Thyroid gland (tissue), 4 donors: ENCODE results near the gene ANKS1A. TPM values are rescaled to one million over a fixed set of nuclear protein-coding genes. Genes with fewer than 3 reads are reported as not detected.

Source experiments
- DNase-seq, 2 donors: peaks; one replicate each; pipeline ENCODE4 v3.0.0-alpha.2; 2019
- H3K27ac ChIP-seq, 3 donors: fragments of 200-600 bp; sonication (generic); 1 replicate in 2 of 3; 2 replicates in 1 of 3; pipeline ENCODE4 v1.5.1; 2016 to 2019; ENCODE audit warnings: mild to moderate bottlenecking in 1 of 3, moderate library complexity in 1 of 3
- H3K27me3 ChIP-seq: fragments of 200-600 bp; sonication (generic); one replicate; pipeline ENCODE4 v1.5.1; 2019
- H3K36me3 ChIP-seq, 2 donors: fragments of 200-600 bp; sonication (generic); one replicate each; pipeline ENCODE4 v1.5.1; 2016 to 2019
- H3K4me1 ChIP-seq, 2 donors: fragments of 200-600 bp; sonication (generic); one replicate each; pipeline ENCODE4 v1.5.1; 2017 to 2019
- H3K4me3 ChIP-seq, 3 donors: fragments of 200-600 bp; sonication (generic); replicated peaks in 1 of 3; 1 replicate in 2 of 3; 2 replicates in 1 of 3; pipeline ENCODE4 v1.5.1; 2016; ENCODE audit warnings: mild to moderate bottlenecking in 1 of 3
- H3K9me3 ChIP-seq: fragments of 200-600 bp; sonication (generic); one replicate; pipeline ENCODE4 v1.5.1; 2017
- CTCF ChIP-seq, 6 experiments: fragments of 200-600 bp in 3 of 6; fragments of 450-650 bp in 3 of 6; sonication (generic) in 3 of 6; IDR thresholded peaks; one replicate each; pipeline ENCODE4 v1.5.1; 2016 to 2019; ENCODE audit warnings: antibody characterized with exemption in 6 of 6, mild to moderate bottlenecking in 2 of 6, inconsistent platforms in 1 of 6, moderate library complexity in 1 of 6
- POLR2A ChIP-seq, 2 donors: fragments of 450-650 bp; IDR thresholded peaks; one replicate each; pipeline ENCODE4 v1.6.1; 2017; ENCODE audit warnings: antibody characterized with exemption in 2 of 2, mild to moderate bottlenecking in 2 of 2, moderate library complexity in 1 of 2
- WGBS, 2 donors: methylation state at CpG; one replicate each; pipeline ENCODE4 v1.1.5; 2017; 5-methylcytosine and 5-hydroxymethylcytosine counted together
- intact Hi-C: fragments of 100-400 bp; cut with DNase I; formaldehyde crosslinking; loops from one replicate; pipeline ENCODE4 v1.15.1; 2023
- total RNA-seq, 4 donors: library from RNA; depleted of rRNA; stranded (reverse); fragments of >200 nt; gene quantifications; one replicate each; pipeline ENCODE4 v1.2.3, GENCODE V29; 2016

Gene ANKS1A
- total RNA-seq, 4 donors from 2014 or later = 29.9 to 43.8 (median 34.4) TPM

GRCh38 chr6:35084511-35085203, 195.6 kb downstream of the ANKS1A start:
- no peak for DNase-seq
- intact Hi-C loops = no loop called here
- Histone ChIP-seq H3K27me3 (no peaks in the 10 kb centered on the region), H3K4me1 (peaks cover 0 to 2% of the 10 kb centered on the region in 2 donors), H3K9me3 (no peaks in the 10 kb centered on the region), H3K36me3 (peaks cover 89 to 94% of the 10 kb centered on the region in 2 donors), H3K27ac (no peak overlapping the region), H3K4me3 (no peak overlapping the region)
- WGBS, 2 donors = 94% methylated on average over 11 to 12 of the region's 12 CpGs
- TF ChIP-seq CTCF (IDR thresholded peaks at IDR 0.05) (no peak), POLR2A (IDR thresholded peaks at IDR 0.05) (no peak)

- Histone ChIP-seq H3K36me3 (peaks cover 82 to 90% of the 10 kb centered on the region in 2 donors), H3K9me3 (no peaks in the 10 kb centered on the region), H3K4me3 (no peak overlapping the region), H3K27me3 (no peaks in the 10 kb centered on the region), H3K4me1 (peaks cover 0 to 2% of the 10 kb centered on the region in 2 donors), H3K27ac (no peak overlapping the region)
- intact Hi-C loops = no loop called here
- 93 to 95% methylated on average over 25 to 30 of the region's 30 CpGs for WGBS, 2 donors
- no peak for DNase-seq
- no peak for TF ChIP-seq CTCF (IDR thresholded peaks at IDR 0.05)
- no peak for TF ChIP-seq POLR2A (IDR thresholded peaks at IDR 0.05)
Observed at GRCh38 chr6:35085359-35086281, 196.6 kb downstream of the ANKS1A start.

- no peak overlapping the region for H3K27ac ChIP-seq
- no peaks in the 10 kb centered on the region for H3K9me3 ChIP-seq
- no peak overlapping the region for H3K4me3 ChIP-seq
- 93% methylated on average over 10 of the region's 10 CpGs for WGBS, 2 donors
- H3K4me1 ChIP-seq = peaks cover 0 to 2% of the 10 kb centered on the region in 2 donors
- H3K36me3 ChIP-seq = peaks cover 77 to 84% of the 10 kb centered on the region in 2 donors
- no peaks in the 10 kb centered on the region for H3K27me3 ChIP-seq
- no peak for TF ChIP-seq CTCF (IDR thresholded peaks at IDR 0.05)
- TF ChIP-seq POLR2A (IDR thresholded peaks at IDR 0.05) = no peak
- intact Hi-C loops = no loop called here
- DNase-seq = no peak
Observed at GRCh38 chr6:35086282-35086632, 197.2 kb downstream of the ANKS1A start.

DNA sequence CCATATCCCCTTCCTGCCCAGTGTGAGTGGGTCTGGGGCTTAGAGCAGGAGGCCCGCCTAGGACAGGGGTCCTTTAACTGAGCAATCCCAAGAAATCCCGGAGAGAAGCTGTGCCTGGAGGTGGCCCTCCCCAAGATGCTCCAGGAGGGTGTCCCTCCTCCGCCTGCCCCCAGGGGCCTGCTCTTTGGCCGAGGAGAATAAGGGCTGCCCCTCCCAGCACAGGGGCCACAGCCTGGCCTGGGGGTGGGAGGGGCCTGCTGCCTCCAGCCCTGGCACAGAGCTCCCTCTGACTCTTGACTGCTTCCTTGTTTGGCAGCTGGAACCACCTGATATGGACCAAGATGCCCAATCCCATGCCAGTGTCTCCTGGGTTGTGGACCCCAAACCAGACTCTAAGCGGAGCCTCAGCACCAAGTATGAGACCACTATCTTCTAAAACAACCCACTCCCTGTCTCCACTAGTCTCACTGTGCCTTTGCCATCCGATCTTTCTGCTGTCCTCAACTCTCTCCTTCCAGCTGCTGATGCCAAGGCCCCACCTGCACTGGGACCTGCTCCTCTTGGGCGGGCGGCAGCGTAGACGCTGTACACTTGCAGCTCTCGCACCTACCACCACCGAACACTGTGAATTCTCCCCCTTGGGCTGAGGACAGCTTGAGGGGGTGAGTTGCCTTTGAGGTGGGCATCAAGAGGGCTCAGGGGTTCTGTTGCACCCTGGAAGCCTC, 197.7 kb downstream of the ANKS1A start:
- Histone ChIP-seq H3K27ac (no peak overlapping the region), H3K4me3 (no peak overlapping the region), H3K27me3 (no peaks in the 10 kb centered on the region), H3K9me3 (no peaks in the 10 kb centered on the region), H3K4me1 (peaks cover 0 to under 1% of the 10 kb centered on the region in 2 donors), H3K36me3 (peaks cover 72 to 80% of the 10 kb centered on the region in 2 donors)
- intact Hi-C loops = no loop called here
- WGBS, 2 donors = 90 to 97% methylated on average over 8 to 10 of the region's 12 CpGs
- TF ChIP-seq POLR2A (IDR thresholded peaks at IDR 0.05) (no peak), CTCF (IDR thresholded peaks at IDR 0.05) (no peak)
- DNase-seq = no peak
